ENCODE results near the gene TMEM167B.
"Not testable (repeated sequence)": the region's sequence is repeated elsewhere in the genome, so short reads cannot be mapped to it uniquely, and the experiment has no call there.

The TMEM167B gene

GRCh38 chr1:109090196-109091077, at the start of gene TMEM167B:
TSS of gene TMEM167B (plus strand) at chr1:109090764. CDS start at chr1:109090873, 109 bp downstream.
- Mint-ChIP-seq H3K27ac (ENCODE audit: low read depth) (peak within 1 kb of the TSS; percentile 96), H3K27me3 (no peaks in the 10 kb centered on the region), H3K9me3 (no peaks in the 10 kb centered on the region), H3K4me1 (peaks cover 30% of the 10 kb centered on the region), H3K4me3 (peak within 1 kb of the TSS; percentile 95), H3K36me3 (ENCODE audit: insufficient read depth) (peaks cover 19% of the 10 kb centered on the region)
- peak; percentile 88 for ATAC-seq (replicated peaks; ENCODE audit: extremely low read depth, poor library complexity, severe bottlenecking)
- peak; percentile 72 to 80 for DNase-seq (ENCODE audit: low spot score in 2 of 2)

- no peaks in the 10 kb centered on the region for H3K27me3 Mint-ChIP-seq
- peaks cover 15% of the 10 kb centered on the region for H3K4me1 Mint-ChIP-seq
- peak; percentile 20 for ATAC-seq (replicated peaks; ENCODE audit: extremely low read depth, poor library complexity, severe bottlenecking)
- peak overlapping the region; percentile 90 for H3K4me3 Mint-ChIP-seq
- peak in 1 of 2 donors; percentile 16 for DNase-seq (ENCODE audit: low spot score in 2 of 2)
- peaks cover 9% of the 10 kb centered on the region for H3K36me3 Mint-ChIP-seq (ENCODE audit: insufficient read depth)
- H3K27ac Mint-ChIP-seq (ENCODE audit: low read depth) = peak overlapping the region; percentile 95
- no peaks in the 10 kb centered on the region for H3K9me3 Mint-ChIP-seq
Observed at GRCh38 chr1:109040989-109041620, 49.5 kb upstream of the TMEM167B start.

GRCh38 chr1:109041621-109042468, 48.7 kb upstream of the TMEM167B start, which contains the start of gene WDR47:
TSS of gene WDR47 (minus strand) at chr1:109042102. CDS start at chr1:109023512, 18,590 bp downstream.
- Mint-ChIP-seq H3K4me1 (peaks cover 15% of the 10 kb centered on the region), H3K27me3 (no peaks in the 10 kb centered on the region), H3K27ac (ENCODE audit: low read depth) (peak within 1 kb of the TSS; percentile 95), H3K4me3 (peak within 1 kb of the TSS; percentile 90), H3K9me3 (no peaks in the 10 kb centered on the region), H3K36me3 (ENCODE audit: insufficient read depth) (peaks cover 9% of the 10 kb centered on the region)
- ATAC-seq (replicated peaks; ENCODE audit: extremely low read depth, poor library complexity, severe bottlenecking) (peak; percentile 97), DNase-seq (ENCODE audit: low spot score in 2 of 2) (peak; percentile 89 to 95)

- Mint-ChIP-seq H3K27ac (ENCODE audit: low read depth) (no peak overlapping the region), H3K27me3 (no peaks in the 10 kb centered on the region), H3K36me3 (ENCODE audit: insufficient read depth) (peaks cover 9% of the 10 kb centered on the region), H3K4me3 (no peak overlapping the region), H3K4me1 (peaks cover 9% of the 10 kb centered on the region), H3K9me3 (no peaks in the 10 kb centered on the region)
- DNase-seq (ENCODE audit: low spot score in 2 of 2) (no peak), ATAC-seq (replicated peaks; ENCODE audit: extremely low read depth, poor library complexity, severe bottlenecking) (no peak)
Observed at GRCh38 chr1:109045595-109045994, 45.0 kb upstream of the TMEM167B start.

GRCh38 chr1:109046671-109047070, 43.9 kb upstream of the TMEM167B start:
- no peak for DNase-seq (ENCODE audit: low spot score in 2 of 2)
- Mint-ChIP-seq H3K27ac (ENCODE audit: low read depth) (no peak overlapping the region), H3K4me1 (peaks cover 7% of the 10 kb centered on the region), H3K27me3 (no peaks in the 10 kb centered on the region), H3K4me3 (no peak overlapping the region), H3K36me3 (ENCODE audit: insufficient read depth) (peaks cover 3% of the 10 kb centered on the region), H3K9me3 (no peaks in the 10 kb centered on the region)
- ATAC-seq (replicated peaks; ENCODE audit: extremely low read depth, poor library complexity, severe bottlenecking) = no peak

- Mint-ChIP-seq H3K36me3 (ENCODE audit: insufficient read depth) (no peaks in the 10 kb centered on the region), H3K4me1 (peaks cover 4% of the 10 kb centered on the region), H3K9me3 (no peaks in the 10 kb centered on the region), H3K27me3 (no peaks in the 10 kb centered on the region), H3K4me3 (no peak overlapping the region), H3K27ac (ENCODE audit: low read depth) (no peak overlapping the region)
- no peak for DNase-seq (ENCODE audit: low spot score in 2 of 2)
- ATAC-seq (replicated peaks; ENCODE audit: extremely low read depth, poor library complexity, severe bottlenecking) = no peak
Observed at GRCh38 chr1:109047339-109047738, 43.2 kb upstream of the TMEM167B start.

GRCh38 chr1:109048335-109048734, 42.2 kb upstream of the TMEM167B start:
- Mint-ChIP-seq H3K4me1 (no peaks in the 10 kb centered on the region), H3K36me3 (ENCODE audit: insufficient read depth) (no peaks in the 10 kb centered on the region), H3K4me3 (no peak overlapping the region), H3K27ac (ENCODE audit: low read depth) (no peak overlapping the region), H3K9me3 (no peaks in the 10 kb centered on the region), H3K27me3 (no peaks in the 10 kb centered on the region)
- no peak for DNase-seq (ENCODE audit: low spot score in 2 of 2)
- ATAC-seq (replicated peaks; ENCODE audit: extremely low read depth, poor library complexity, severe bottlenecking) = no peak

- Mint-ChIP-seq H3K27me3 (no peaks in the 10 kb centered on the region), H3K27ac (ENCODE audit: low read depth) (no peak overlapping the region), H3K9me3 (no peaks in the 10 kb centered on the region), H3K4me3 (no peak overlapping the region), H3K36me3 (ENCODE audit: insufficient read depth) (no peaks in the 10 kb centered on the region), H3K4me1 (no peaks in the 10 kb centered on the region)
- no peak for DNase-seq (ENCODE audit: low spot score in 2 of 2)
- no peak for ATAC-seq (replicated peaks; ENCODE audit: extremely low read depth, poor library complexity, severe bottlenecking)
Observed at GRCh38 chr1:109050228-109050995, 40.2 kb upstream of the TMEM167B start.

- not testable (repeated sequence) for H3K27ac Mint-ChIP-seq (ENCODE audit: low read depth); H3K36me3 Mint-ChIP-seq (ENCODE audit: insufficient read depth); H3K9me3 Mint-ChIP-seq; H3K4me1 Mint-ChIP-seq; DNase-seq (ENCODE audit: low spot score in 2 of 2); H3K27me3 Mint-ChIP-seq; H3K4me3 Mint-ChIP-seq; ATAC-seq (replicated peaks; ENCODE audit: extremely low read depth, poor library complexity, severe bottlenecking)
Observed at GRCh38 chr1:109052145-109052544, 38.4 kb upstream of the TMEM167B start.

GRCh38 chr1:109056064-109056463, 34.5 kb upstream of the TMEM167B start:
- no peak for ATAC-seq (replicated peaks; ENCODE audit: extremely low read depth, poor library complexity, severe bottlenecking)

GRCh38 chr1:109059026-109059425, 31.5 kb upstream of the TMEM167B start:
- no peak for DNase-seq (ENCODE audit: low spot score in 2 of 2)
- H3K27ac Mint-ChIP-seq (ENCODE audit: low read depth) = no peak overlapping the region
- no peaks in the 10 kb centered on the region for H3K9me3 Mint-ChIP-seq
- ATAC-seq (replicated peaks; ENCODE audit: extremely low read depth, poor library complexity, severe bottlenecking) = no peak
- H3K36me3 Mint-ChIP-seq (ENCODE audit: insufficient read depth) = peaks cover 3% of the 10 kb centered on the region
- H3K4me3 Mint-ChIP-seq = no peak overlapping the region
- no peaks in the 10 kb centered on the region for H3K4me1 Mint-ChIP-seq
- H3K27me3 Mint-ChIP-seq = no peaks in the 10 kb centered on the region

More at GRCh38 chr1:109056064-109056463, 34.5 kb upstream of the TMEM167B start:
- Mint-ChIP-seq H3K4me3 (no peak overlapping the region), H3K27ac (ENCODE audit: low read depth) (no peak overlapping the region), H3K27me3 (no peaks in the 10 kb centered on the region), H3K36me3 (ENCODE audit: insufficient read depth) (no peaks in the 10 kb centered on the region), H3K4me1 (no peaks in the 10 kb centered on the region), H3K9me3 (no peaks in the 10 kb centered on the region)
- DNase-seq (ENCODE audit: low spot score in 2 of 2) = no peak

GRCh38 chr1:109060707-109061106, 29.9 kb upstream of the TMEM167B start:
- peaks cover 14% of the 10 kb centered on the region for H3K36me3 Mint-ChIP-seq (ENCODE audit: insufficient read depth)
- H3K4me1 Mint-ChIP-seq = no peaks in the 10 kb centered on the region
- no peaks in the 10 kb centered on the region for H3K27me3 Mint-ChIP-seq
- no peak overlapping the region for H3K27ac Mint-ChIP-seq (ENCODE audit: low read depth)
- H3K9me3 Mint-ChIP-seq = no peaks in the 10 kb centered on the region
- no peak for ATAC-seq (replicated peaks; ENCODE audit: extremely low read depth, poor library complexity, severe bottlenecking)
- no peak for DNase-seq (ENCODE audit: low spot score in 2 of 2)
- no peak overlapping the region for H3K4me3 Mint-ChIP-seq
